GM18499 (cell line): ENCODE measurements around the gene RABGAP1L.

Experiments used
- ATAC-seq: cut with Tn5 transposase; IDR thresholded peaks from one replicate; pipeline ENCODE4 v1.9.1; 2021; ENCODE audit warnings: moderate number of reproducible peaks; ENCODE audit not compliant: insufficient read depth, unreplicated experiment

RABGAP1L gene

DNA sequence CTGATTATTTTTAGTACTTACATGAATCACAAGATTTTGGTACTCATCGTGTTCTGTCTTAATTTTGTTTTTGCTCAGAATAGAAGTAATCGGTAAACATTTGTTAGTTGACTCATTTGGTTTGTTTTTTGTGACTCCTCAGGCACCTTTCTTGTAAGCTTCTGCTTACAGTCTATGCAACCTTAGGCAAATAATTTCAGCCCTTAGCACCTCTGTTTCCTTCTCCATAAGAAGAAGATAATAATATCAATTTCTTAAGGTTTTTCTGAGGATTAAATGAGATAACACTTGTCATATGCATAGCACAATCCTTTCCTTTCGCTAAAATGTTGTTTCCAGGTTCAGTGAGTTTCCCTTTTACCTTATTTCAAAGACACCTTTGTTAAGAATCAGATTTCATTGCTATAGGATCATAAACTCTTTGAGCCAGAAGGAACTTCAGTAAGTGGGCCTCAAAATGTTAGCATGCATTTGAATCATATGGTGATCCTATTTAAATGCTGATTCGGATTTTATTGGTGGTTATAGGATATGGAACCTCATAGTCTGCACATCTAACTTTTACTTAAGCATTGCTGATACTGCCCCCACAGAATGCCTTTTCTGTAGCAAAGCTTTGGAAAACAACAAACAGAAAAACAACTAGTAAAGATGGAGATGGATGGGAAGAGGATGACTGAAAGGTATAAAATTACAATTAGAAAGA is 567.7 kb downstream of the RABGAP1L start:
- ATAC-seq: no peak

DNA sequence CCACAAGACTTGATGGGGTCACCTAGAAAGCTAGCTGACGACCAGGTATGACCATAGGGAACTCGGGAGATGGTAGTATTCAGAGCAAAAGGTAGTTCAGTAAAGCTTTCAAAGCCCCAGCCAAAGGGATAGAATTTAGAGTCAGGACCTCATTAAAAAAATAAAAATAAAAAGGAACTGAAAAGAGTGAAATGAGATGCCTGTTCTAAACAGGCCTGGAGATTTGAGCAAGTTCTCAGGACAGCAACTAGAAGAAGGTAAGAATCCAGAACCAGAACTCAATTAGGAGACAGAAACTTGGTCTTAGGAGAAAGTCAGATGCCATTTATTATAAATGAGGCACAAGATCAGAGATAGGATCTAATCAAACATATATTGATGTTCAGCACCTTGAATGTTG is 575.0 kb downstream of the RABGAP1L start:
- no peak for ATAC-seq

DNA sequence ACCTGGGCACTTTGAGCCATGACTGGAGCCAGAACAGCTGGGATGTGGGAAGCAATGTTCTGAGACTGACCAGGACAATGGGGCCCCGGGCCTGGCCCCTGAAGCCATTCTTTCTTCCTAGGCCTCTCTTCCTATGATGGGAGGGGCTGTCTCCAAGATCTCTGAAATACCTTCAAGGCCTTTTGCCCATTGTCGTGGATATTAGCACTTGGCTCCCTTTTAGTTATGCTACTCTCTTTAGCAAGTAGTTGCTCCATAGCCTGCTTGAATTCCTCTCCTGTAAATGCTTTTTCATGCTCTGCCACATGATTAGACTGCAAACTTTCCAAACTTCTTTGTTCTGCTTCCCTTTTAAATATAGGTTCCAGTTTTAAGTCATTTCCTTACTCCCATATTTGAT is 577.5 kb downstream of the RABGAP1L start:
- no peak for ATAC-seq

DNA sequence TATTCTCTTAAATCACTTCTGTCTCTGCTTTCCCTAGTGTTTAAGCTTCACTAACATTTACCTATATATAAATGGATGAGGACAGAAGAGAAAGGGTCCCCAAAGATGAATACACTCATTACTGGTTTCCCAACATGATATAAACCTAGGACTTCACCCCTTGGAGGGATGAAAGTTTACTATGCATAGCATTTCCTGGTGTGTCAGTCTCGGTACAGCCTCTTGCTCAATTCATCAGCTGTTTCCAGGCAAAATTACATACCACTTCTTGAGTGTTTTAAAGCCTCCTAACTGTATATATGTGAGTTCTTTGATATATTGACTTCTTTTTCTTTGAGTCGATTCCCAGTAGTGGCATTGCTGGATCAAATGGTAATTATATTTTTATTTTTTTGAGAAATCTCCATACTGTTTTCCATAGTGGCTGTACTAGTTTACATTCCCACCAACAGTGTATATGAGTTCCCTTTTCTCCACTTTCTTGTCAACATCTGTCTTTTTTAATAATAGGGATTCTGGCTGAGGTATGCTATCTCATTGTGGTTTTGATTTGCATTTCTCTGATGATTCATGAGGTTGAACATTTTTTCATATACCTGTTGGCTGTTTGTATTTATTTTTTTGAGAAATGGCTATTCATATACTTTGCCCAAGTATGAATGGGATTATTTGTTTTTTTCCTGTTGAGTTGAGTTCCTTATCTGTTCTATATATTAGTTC is 581.1 kb downstream of the RABGAP1L start:
- ATAC-seq: no peak

DNA sequence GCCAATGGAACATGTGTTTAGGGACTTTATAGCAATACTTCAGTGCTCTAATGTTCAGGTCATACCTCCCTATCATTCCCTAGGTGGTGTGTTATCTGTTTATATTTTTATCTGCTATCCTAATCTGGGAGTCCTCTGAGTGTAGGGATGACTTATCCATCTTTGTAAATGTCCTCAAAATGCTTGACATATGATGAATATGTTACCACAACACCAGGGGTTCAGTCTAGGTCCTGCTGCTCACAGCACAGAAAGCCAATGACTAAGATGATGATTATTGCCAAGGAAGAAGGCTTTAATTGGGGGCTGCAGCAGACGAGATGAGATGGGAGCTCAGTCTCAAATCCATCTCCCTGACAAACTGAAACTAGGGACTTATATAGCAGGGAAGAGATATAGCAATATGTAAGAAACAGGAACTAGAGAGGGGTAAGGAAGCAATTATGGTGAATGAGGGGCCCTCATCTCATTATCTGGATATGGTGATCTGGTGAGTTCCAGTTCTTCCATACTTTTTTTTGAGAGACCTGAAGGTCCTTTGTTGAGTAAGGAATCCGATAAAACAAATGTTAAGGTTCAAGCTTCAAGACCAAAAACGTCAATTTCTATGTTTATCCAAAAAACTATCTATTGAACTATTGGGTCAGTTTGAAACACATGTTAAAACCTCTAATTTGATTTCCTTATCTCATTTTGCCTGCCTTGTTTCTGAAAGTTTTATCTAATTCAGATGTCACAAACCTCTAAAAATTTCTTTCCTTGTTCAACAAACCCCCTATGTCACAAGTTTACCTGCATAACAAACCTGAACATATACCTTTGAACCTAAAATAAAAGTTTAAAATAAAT is 583.7 kb downstream of the RABGAP1L start:
- ATAC-seq: no peak

DNA sequence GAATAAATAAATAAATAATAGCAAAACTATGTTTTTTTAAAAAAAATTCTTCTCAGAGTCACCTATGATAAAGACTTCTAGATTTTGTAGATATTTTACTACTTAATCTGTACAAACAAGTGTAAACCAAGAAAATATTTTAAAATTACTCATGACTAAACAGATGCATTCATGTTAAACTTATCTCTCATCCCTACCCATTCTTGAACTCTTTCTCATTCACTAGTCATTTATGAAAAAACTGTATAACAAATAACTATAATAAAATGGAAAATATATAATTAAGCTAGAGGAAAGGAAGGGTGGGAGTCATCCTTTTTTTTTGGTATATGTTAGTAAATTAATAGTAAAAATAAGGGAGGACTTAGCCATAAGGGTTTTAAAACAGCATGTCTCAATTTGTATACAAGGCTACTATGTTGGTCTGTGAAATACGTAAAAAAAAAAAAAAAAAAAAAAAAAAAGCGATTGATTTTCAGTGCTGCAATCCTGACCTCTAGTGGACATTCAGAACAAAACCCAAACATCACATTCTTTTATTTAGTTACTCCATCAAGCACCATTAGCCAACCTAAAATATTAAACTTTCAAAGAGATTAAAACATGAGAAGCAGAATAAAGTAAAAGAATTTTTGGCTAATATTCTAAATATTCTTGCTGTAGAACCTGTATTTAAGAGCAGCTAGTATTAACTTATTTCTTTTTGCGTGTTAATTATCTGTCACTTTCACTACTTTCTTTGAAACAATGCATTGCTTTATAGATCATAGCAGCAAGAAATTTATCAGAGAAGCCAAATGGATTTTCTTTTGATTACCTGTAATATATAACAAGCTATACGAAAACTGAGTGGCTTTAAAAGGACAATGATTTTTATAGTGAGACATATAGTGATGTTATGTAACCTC is 584.6 kb downstream of the RABGAP1L start:
- ATAC-seq: no peak

DNA sequence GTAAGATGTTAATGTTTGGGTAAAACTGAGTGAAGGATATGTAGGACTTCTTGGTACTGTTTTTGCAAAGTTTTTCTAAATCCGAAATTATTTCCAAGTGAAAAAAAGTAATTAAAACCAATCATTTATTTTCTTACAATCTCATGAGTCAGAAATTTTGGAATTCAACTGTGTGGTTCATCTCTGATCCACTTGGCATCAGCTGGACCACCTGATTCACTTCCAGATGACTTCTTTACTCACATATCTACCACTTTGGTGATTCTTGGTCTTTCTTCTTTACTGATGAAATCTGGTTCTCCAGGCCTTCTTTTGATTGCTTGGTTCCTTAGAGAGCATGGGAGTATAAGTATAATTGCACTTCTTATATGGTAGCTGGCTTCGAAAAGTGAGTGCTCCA is 585.6 kb downstream of the RABGAP1L start:
- ATAC-seq: no peak

DNA sequence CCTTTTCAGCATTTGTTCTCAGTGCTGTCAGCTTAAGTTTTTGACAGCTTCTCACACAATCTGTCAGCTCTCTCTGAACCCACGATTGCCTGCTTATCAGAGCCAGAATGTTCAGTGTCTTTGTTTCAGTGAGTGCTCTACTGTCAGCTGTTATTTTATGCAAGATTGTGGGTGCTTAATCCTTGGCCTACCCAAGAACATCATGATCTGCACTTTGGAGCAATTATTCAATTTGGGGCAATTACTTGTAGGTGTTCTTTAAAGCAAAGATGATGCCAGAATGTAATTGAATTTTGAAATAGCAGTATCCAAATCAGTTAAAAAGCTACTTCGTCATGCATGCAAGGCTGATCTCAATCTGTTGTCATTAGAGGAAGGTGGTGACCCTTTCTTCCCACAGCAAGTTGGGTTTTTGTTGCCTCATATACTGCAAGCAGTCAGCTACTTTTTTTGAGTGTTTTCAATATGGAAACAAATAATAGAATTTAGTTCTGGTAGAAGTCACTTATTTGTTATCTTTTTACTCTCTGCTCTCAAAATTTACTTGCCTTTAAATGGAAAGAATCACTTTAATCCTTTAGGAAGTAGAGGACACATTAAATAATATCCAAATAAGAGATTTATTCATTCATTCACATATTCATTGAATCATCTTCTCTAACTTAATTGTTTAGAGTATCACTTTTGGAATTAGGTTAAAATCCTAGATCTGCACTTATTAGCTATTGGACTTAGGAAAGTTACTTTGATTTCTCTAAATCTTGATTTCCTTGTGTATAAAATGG is 586.9 kb downstream of the RABGAP1L start:
- no peak for ATAC-seq

DNA sequence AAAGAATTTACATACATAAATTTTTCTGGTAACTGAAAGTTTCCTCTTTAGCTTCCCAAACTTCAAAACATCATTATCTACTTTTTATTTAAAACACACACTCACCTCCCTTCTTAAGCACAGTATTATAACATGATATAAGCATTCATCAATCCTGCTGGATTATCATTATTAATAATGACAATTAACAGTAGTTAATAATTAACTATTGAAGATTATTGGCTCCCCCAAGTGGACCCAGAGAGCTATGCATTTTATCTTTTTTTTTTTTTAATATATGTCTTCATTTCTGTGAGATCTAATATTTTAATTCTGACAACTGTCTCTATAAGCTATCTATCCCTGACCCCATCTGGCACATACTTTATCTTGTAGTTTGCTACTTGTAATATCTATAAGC is 588.3 kb downstream of the RABGAP1L start:
- no peak for ATAC-seq

DNA sequence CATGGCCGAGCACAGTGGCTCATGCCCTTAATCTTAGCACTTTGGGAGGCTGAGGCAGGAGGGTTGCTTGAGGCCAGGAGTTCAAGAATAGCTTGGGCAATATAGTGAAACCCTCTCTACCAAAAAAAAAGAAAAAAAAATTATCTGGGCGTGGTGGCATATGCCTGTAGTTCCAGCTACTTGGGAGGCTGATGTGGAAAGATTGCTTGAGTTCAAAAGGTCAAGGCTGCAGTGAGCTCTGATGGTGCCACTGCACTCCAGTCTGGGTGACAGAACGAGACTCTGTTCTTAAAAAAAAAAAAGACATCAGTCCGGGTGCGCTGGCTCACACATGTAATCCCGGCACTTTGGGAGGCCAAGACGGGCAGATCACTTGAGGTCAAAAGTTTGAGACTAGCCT is 589.3 kb downstream of the RABGAP1L start:
- ATAC-seq: no peak

DNA sequence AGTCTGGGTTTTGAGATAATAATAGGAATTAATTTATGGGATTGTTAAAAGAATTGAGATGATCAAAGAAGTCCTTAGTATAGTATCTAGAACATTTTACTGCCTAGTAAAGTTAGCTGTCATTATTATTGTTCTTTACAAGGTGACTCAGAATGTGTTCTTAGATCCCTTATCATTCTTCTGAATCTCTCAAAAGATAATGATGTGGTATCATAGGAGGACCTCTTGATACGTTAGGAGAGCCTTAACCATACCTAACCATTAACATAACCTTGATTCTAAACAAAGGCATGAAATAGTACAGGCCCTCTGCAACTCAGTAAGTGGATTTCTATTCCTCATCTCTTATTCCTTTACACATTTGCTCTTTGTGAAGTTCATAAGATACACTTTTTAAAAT is 593.8 kb downstream of the RABGAP1L start:
- no peak for ATAC-seq

DNA sequence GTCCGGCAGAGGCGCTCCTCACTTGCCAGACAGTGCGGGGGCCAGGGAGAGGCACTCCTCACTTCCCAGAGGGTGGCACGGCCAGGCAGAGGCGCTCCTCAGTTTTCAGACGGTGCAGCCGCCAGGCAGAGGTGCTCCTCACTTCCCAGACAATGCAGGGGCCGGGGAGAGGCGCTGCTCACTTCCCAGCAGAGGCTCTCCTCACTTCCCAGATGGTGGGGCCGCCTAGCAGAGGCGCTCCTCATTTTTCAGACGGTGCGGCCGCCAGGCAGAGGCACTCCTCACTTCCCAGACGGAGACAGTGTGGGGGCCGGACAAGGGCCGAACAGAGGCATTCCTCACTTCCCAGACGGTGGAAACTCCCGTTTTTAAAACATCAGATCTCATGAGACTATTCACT is 602.0 kb downstream of the RABGAP1L start:
- no peak for ATAC-seq

DNA sequence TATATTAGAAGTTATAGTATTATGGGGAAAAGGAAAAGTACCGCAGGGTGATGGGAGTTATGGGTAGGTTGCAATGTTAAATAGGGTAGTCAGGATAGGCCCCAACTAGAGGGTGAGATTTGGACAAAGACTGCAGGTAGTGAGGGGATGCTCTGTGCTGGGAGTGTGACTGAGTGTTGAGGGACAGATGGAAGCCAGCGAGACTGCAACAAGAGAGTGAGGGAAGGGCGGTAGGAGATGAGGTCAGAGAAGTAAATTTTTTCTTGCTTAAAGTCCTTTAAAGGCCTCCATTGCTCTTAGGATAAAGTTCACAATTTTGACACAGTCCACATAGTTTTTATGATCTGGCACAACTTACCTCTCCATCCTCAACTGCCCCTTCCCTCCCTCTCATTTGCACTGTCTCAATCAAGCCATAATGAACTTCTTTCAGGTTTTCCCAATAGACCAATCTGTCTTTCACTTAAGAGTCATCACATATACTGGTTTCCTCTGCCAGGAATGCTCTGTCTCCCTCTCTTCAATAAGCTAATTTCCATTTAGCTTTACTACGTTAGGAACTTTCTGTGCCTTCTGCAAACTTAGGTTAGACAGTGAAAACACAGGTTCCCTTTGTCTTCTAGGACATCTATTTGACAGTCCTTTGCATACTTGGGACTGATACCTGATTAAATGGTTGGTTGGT is 602.7 kb downstream of the RABGAP1L start:
- no peak for ATAC-seq

DNA sequence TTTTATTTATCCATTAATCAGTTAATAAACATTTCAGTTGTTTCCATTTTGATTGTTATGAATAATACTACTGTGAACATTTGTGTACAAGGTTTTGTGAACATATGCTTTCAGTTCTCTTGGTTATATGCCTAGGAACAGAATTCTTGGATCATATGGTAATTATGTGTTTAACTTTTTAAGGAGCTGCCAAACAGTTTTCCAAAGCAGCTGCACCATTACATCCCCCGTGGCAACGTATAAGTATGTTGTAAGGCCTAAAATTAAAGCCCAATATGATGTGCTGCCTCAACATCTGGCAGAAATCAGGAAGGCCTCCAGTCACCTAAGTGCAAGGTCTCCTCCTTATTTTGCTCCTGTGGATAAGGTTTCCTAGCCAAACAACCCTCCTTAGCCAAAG is 604.9 kb downstream of the RABGAP1L start:
- ATAC-seq: no peak

DNA sequence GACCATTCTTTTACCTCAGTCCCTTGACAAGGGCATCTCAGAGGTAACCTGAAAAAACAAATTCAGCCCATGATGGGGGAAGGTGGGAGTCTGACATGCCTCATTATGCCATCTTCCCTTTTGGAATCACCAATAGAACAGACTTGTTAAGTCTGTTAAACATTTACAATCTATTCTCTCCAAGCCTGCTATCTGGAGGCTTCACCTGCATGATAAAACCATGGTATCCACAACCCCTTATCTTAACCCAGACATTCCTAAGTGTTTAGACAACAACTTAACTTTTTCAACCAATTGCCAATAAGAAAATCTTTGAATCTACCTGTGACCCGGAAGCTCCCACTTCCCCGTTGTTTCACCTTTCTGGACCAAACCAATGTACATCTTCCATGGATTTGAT is 607.4 kb downstream of the RABGAP1L start:
- ATAC-seq: no peak

DNA sequence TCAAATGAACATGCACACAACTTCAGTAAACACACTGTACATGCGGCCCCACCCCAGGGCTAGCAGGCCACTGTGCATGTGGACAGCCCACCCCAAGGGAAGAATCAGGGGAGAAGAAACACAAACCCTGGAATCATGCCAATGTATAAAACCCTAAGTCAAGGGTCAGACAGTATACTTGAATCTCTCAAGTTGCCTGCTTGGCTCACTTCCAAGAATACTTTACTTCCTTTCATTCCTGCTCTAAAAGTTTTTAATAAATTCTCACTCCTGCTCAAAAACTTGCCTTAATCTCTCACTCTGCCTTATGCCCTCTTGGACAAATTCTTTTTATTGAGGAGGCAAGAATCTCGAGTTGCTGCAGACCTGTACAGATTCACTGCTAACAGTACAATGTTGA is 609.2 kb downstream of the RABGAP1L start:
- ATAC-seq: no peak

DNA sequence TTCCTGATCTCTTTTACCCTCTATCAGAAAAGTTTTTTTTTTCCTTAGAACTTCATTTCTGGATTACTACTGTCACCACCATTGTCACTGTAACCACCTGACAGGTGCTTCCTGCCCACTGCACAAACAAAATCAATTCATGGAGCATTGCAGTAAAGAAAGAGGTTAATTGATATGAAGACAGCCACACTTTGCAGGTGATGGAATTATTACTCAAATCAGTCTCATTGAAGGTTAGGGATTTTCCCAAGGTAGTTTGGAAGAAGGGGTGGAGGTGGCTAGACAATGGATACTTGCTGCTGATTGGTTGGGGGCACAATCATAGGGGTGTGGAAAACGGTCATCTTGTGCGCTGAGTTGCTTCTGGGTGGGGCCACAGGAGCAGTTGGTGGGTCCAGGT is 609.6 kb downstream of the RABGAP1L start:
- ATAC-seq: no peak

DNA sequence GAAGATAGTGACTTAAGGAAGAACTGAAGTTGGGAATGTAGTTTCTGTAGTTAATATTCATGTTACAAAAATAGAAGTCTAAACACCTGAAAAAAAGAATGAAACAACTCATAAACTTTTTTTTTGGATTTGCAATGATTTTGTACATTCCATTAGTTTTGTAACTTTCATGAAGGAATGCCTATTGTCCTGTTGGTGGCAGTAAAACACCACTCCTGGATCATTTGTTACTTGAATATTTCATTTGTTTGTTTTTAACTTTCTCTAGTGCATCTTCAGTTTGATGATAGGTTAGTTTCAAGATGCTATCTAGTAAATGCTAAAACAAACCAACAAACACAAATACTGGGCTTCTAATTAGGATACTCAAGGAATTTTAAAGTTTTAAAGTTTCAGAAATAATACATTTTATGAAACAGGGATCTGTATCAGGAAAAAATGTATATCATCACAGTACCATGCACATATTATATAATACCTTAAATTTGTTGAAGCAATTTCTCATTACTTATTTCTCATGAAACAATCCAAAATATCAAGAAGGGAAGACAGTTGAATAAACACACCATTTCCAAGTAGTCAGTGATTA is 610.7 kb downstream of the RABGAP1L start:
- ATAC-seq: no peak

DNA sequence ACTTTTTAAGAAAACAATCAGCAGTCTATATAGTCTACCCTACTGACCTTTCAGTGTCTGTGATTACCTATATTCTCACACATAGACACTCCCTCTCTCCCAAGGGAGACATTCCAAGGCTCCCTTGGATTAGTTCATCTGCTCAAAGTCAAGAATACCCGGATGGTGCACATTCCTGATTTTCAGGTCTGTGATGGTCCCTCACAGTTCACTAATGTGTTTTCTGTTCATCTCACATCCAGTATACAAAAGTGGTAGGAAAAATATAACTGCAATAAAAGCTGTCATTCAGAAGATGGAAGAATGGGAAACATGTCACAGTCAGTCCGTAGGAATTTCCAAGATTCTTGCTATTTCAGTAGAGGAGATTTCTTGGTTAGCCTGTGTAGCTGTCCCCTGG is 616.3 kb downstream of the RABGAP1L start:
- ATAC-seq: no peak
